PC-3 (cell line): ENCODE results near the gene DAND5. TPM values are rescaled to one million over a fixed set of nuclear protein-coding genes. Genes with fewer than 3 reads are reported as not detected.

Source experiments
- ATAC-seq: fragments of 200-7000 bp; cut with Tn5 transposase; 2 replicates; pipeline ENCODE4 v1.9.1; 2020; ENCODE audit warnings: mild to moderate bottlenecking, moderate library complexity
- BruUV-seq: library from RNA; stranded (reverse); fragments of 400-500 nt; replicated peaks from 2 replicates; lab custom pipeline; 2021; lab: Mats Ljungman, UMichigan
- CTCF ChIA-PET: fragments of 300-600 bp; sonication (Branson Sonifier 250); formaldehyde crosslinking; loops from one replicate; lab custom pipeline; 2022; ENCODE audit warnings: antibody characterized with exemption; lab: Charles Lee
- POLR2A ChIA-PET: fragments of 300-600 bp; sonication (Branson Sonifier 250); formaldehyde crosslinking; loops from one replicate; lab custom pipeline; 2022; ENCODE audit warnings: antibody characterized with exemption; ENCODE audit not compliant: unreplicated experiment; lab: Charles Lee
- DNase-seq: peaks from one replicate; pipeline ENCODE4 v3.0.0-alpha.2; 2015
- H2AFZ ChIP-seq: fragments of 300-600 bp; sonication (generic); 2 replicates; pipeline ENCODE4 v1.6.0; 2016; ENCODE audit warnings: antibody characterized with exemption, low read length
- H3F3A ChIP-seq: fragments of 300-600 bp; sonication (generic); one replicate; pipeline ENCODE4 v1.6.0; 2017; ENCODE audit warnings: antibody characterized with exemption, low read length, control low read depth, mild to moderate bottlenecking; ENCODE audit not compliant: unreplicated experiment
- H3K27ac ChIP-seq: fragments of 300-600 bp; sonication (generic); 2 replicates; pipeline ENCODE4 v1.5.1; 2016; ENCODE audit warnings: mild to moderate bottlenecking, low read length
- H3K27me3 ChIP-seq: fragments of 300-600 bp; sonication (generic); 2 replicates; pipeline ENCODE4 v1.6.1; 2016; ENCODE audit warnings: low read length, mixed read lengths
- H3K36me3 ChIP-seq: fragments of 300-600 bp; sonication (generic); 2 replicates; pipeline ENCODE4 v1.6.1; 2016; ENCODE audit warnings: low read depth, mixed run types, low read length, mixed read lengths
- H3K4me1 ChIP-seq: fragments of 300-600 bp; sonication (generic); 2 replicates; pipeline ENCODE4 v1.5.1; 2016; ENCODE audit warnings: low read length; ENCODE audit not compliant: insufficient read depth
- H3K4me2 ChIP-seq: fragments of 300-600 bp; sonication (generic); 2 replicates; pipeline ENCODE4 v1.6.0; 2016; ENCODE audit warnings: low read length
- H3K4me3 ChIP-seq: fragments of 300-600 bp; sonication (generic); 2 replicates; pipeline ENCODE4 v1.5.1; 2016; ENCODE audit warnings: mild to moderate bottlenecking, low read length, mixed read lengths
- H3K79me2 ChIP-seq: fragments of 300-600 bp; sonication (generic); 2 replicates; pipeline ENCODE4 v1.6.1; 2017; ENCODE audit warnings: low read length, mixed read lengths
- H3K9ac ChIP-seq: fragments of 300-600 bp; sonication (generic); 2 replicates; pipeline ENCODE4 v1.6.0; 2016; ENCODE audit warnings: mild to moderate bottlenecking, low read length
- H3K9me2 ChIP-seq: fragments of 300-600 bp; sonication (generic); replicated peaks from 2 replicates; pipeline ENCODE4 v1.6.1; 2016; ENCODE audit warnings: mixed run types, low read length, mixed read lengths
- H3K9me3 ChIP-seq: fragments of 300-600 bp; sonication (generic); 2 replicates; pipeline ENCODE4 v1.6.1; 2016; ENCODE audit warnings: low read length, mixed read lengths
- H4K20me1 ChIP-seq: fragments of 300-600 bp; sonication (generic); 2 replicates; pipeline ENCODE4 v1.6.1; 2016; ENCODE audit warnings: low read length, mixed read lengths
- EZH2 ChIP-seq: fragments of 300-600 bp; sonication (generic); IDR thresholded peaks from one replicate; pipeline ENCODE4 v1.6.1; 2017; ENCODE audit warnings: antibody characterized with exemption, mild to moderate bottlenecking, low read length; ENCODE audit not compliant: unreplicated experiment
- EZH2phosphoT487 ChIP-seq: fragments of 300-600 bp; sonication (generic); IDR thresholded peaks from 2 replicates; pipeline ENCODE4 v1.6.1; 2018; ENCODE audit warnings: mild to moderate bottlenecking, antibody characterized with exemption, low read length, borderline replicate concordance
- intact Hi-C: fragments of 100-400 bp; cut with micrococcal nuclease; formaldehyde crosslinking; loops from 2 replicates; pipeline ENCODE4 v1.9.0; 2023
- total RNA-seq: library from RNA; depleted of rRNA; stranded (reverse); fragments of >200 nt; gene quantifications from 2 replicates; pipeline ENCODE4 v1.2.3, GENCODE V29; 2014
- TF ChIP-seq, protein P1 (sequence below): fragments of 300-600 bp; sonication (generic); conservative IDR thresholded peaks from 2 replicates; pipeline ENCODE4 v1.5.1; 2017; ENCODE audit warnings: antibody characterized with exemption, low read depth, mild to moderate bottlenecking, low read length

The DAND5 gene
- total RNA-seq, 1 experiment from 2014 or later, result 0.55 TPM

DNA sequence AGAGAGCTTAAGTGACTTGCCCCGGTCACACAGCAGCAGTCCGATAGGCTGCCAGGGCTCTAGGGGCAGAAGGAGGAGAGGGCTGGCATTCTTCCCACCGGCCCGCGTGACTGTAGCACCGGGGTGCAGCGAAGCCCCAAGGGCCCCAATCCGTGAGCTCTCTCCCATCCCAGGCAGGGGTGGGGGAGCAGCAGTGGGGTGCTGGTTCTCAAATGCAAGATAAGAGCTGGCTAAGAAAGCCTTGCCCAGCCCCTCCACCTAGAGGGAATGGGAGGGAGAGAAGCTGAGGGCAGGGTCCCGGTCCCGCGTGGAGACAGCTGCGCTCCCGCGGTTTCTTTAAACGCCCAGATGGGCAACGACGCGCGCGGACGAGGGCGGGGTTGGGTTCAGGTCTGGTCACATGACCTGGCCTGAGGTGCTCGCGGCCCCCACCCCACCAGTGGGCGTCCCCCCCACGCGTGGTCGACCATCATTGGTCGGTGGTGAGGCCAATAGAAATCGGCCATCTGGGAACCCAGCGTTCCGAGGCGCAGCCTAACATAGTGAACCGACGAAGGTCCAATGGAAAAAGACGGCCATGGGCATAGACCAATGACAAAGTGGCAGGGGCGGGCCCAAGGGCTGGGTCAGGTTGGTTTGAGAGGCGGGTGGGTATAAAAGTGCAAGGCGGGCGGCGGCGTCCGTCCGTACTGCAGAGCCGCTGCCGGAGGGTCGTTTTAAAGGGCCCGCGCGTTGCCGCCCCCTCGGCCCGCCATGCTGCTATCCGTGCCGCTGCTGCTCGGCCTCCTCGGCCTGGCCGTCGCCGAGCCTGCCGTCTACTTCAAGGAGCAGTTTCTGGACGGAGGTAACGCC, 31.2 kb upstream of the DAND5 start, which contains the start of gene CALR:
CALR (plus strand) TSS at position 683 of the 852 bp plus-strand sequence; CDS start at position 754, 71 bp downstream.
- BruUV-seq, result no TSS peak
- POLR2A ChIA-PET, result no interaction called here
- intact Hi-C loops, result no loop called here

DNA sequence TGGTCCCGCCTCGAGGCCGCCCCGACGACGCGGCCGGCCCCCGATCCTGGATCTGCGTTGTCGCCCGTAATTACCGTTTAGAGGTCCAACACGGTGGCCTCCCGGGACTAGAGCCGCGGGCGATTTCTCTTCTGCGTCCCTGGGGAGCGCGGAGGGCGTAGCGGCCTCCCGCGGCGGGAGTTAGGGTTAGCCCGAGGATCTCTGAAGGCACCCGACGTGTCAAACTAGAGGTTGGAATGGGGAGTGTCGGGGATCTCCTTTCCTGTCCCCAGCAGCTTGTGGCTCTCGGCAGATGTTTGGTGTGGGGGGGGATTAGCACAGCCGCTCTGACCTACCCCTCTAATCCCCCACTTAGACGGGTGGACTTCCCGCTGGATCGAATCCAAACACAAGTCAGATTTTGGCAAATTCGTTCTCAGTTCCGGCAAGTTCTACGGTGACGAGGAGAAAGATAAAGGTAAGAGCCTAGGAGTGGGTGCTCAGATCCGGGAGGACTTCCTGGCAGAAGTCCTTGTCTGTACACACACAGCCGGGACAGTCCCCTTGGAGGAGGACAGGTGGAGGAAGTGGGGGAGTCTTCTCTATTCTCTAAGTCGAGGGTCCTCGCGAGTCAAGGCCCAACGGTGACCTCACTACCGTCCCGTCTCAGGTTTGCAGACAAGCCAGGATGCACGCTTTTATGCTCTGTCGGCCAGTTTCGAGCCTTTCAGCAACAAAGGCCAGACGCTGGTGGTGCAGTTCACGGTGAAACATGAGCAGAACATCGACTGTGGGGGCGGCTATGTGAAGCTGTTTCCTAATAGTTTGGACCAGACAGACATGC, 30.4 kb upstream of the DAND5 start:
- H3K79me2 ChIP-seq, result peaks cover 43% of the 10 kb centered on the region
- DNase-seq (peak; percentile 22), ATAC-seq (peak; percentile 1; the same call in 1 of the 2 replicates)
- intact Hi-C loops, result no loop called here
- H3K4me2 ChIP-seq, result peak overlapping the region; percentile 92
- peaks cover 24% of the 10 kb centered on the region for H3F3A ChIP-seq
- CTCF ChIA-PET, result no interaction called here
- H3K27ac ChIP-seq, result peak overlapping the region; percentile 47
- TF ChIP-seq EZH2, result no peak
- no peak for TF ChIP-seq EZH2phosphoT487
- TF ChIP-seq, protein P1, sequence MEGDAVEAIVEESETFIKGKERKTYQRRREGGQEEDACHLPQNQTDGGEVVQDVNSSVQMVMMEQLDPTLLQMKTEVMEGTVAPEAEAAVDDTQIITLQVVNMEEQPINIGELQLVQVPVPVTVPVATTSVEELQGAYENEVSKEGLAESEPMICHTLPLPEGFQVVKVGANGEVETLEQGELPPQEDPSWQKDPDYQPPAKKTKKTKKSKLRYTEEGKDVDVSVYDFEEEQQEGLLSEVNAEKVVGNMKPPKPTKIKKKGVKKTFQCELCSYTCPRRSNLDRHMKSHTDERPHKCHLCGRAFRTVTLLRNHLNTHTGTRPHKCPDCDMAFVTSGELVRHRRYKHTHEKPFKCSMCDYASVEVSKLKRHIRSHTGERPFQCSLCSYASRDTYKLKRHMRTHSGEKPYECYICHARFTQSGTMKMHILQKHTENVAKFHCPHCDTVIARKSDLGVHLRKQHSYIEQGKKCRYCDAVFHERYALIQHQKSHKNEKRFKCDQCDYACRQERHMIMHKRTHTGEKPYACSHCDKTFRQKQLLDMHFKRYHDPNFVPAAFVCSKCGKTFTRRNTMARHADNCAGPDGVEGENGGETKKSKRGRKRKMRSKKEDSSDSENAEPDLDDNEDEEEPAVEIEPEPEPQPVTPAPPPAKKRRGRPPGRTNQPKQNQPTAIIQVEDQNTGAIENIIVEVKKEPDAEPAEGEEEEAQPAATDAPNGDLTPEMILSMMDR, result no peak
- no peaks in the 10 kb centered on the region for H3K9me2 ChIP-seq
- POLR2A ChIA-PET, result no interaction called here
- H2AFZ ChIP-seq, result no peak overlapping the region
- peaks cover 45% of the 10 kb centered on the region for H3K36me3 ChIP-seq
- H3K27me3 ChIP-seq, result no peaks in the 10 kb centered on the region
- BruUV-seq, result TSS peak; percentile 55
- peaks cover 35% of the 10 kb centered on the region for H3K4me1 ChIP-seq
- H3K9ac ChIP-seq, result peak overlapping the region; percentile 98
- H3K9me3 ChIP-seq, result no peaks in the 10 kb centered on the region
- H4K20me1 ChIP-seq, result peaks cover 37% of the 10 kb centered on the region
- peak overlapping the region; percentile 95 for H3K4me3 ChIP-seq

More for the DNA sequence above, 31.2 kb upstream of the DAND5 start, which contains the start of gene CALR:
- DNase-seq, result peak; percentile 100
- Histone ChIP-seq H3K9me2 (no peaks in the 10 kb centered on the region), H3K4me2 (peak within 1 kb of the TSS; percentile 92), H3K4me3 (peak within 1 kb of the TSS; percentile 95), H4K20me1 (peaks cover 32% of the 10 kb centered on the region), H3K27me3 (no peaks in the 10 kb centered on the region), H3K27ac (peak within 1 kb of the TSS; percentile 47), H3K4me1 (peaks cover 33% of the 10 kb centered on the region), H3K36me3 (peaks cover 39% of the 10 kb centered on the region), H3K9ac (peak within 1 kb of the TSS; percentile 98), H2AFZ (peak within 1 kb of the TSS; percentile 87), H3F3A (peaks cover 16% of the 10 kb centered on the region), H3K79me2 (peaks cover 46% of the 10 kb centered on the region), H3K9me3 (no peaks in the 10 kb centered on the region)
- CTCF ChIA-PET, result interaction anchor here (0.5 kb wide), 1 partner anchor 1014 kb away, joined by 5 read pairs; no protein-coding TSS in a partner anchor
- no peak for TF ChIP-seq EZH2
- TF ChIP-seq, protein P1, result no peak
- TF ChIP-seq EZH2phosphoT487, result no peak
- peak; percentile 91 for ATAC-seq
